GM23248 (cell line): Measurements from ENCODE around the gene CHST10. TPM values are rescaled to one million over a fixed set of nuclear protein-coding genes. Genes with fewer than 3 reads are reported as not detected.
"Not testable (repeated sequence)": the region's sequence is repeated elsewhere in the genome, so short reads cannot be mapped to it uniquely, and the experiment has no call there.

Experiments used
- DNase-seq: peaks from one replicate; pipeline ENCODE4 v3.0.0-alpha.2; 2015
- H2AFZ ChIP-seq: fragments of 200-600 bp; sonication (generic); 2 replicates; pipeline ENCODE4 v1.6.1; 2016; ENCODE audit warnings: antibody characterized with exemption
- H3F3A ChIP-seq: fragments of 200-600 bp; sonication (generic); 2 replicates; pipeline ENCODE4 v1.6.1; 2016; ENCODE audit warnings: mild to moderate bottlenecking, antibody characterized with exemption, mixed run types; ENCODE audit not compliant: insufficient read depth
- H3K27ac ChIP-seq: fragments of 200-600 bp; sonication (generic); 2 replicates; pipeline ENCODE4 v1.5.1; 2016; ENCODE audit warnings: mild to moderate bottlenecking
- H3K27me3 ChIP-seq: fragments of 200-600 bp; sonication (generic); replicated peaks from 2 replicates; pipeline ENCODE4 v1.6.1; 2016; ENCODE audit warnings: mild to moderate bottlenecking; ENCODE audit not compliant: insufficient read depth
- H3K36me3 ChIP-seq: fragments of 200-600 bp; sonication (generic); 2 replicates; pipeline ENCODE4 v1.6.1; 2016; ENCODE audit warnings: low read depth, mild to moderate bottlenecking
- H3K4me1 ChIP-seq: fragments of 200-600 bp; sonication (generic); 2 replicates; pipeline ENCODE4 v1.6.1; 2016; ENCODE audit warnings: mild to moderate bottlenecking; ENCODE audit not compliant: insufficient read depth
- H3K4me2 ChIP-seq: fragments of 200-600 bp; sonication (generic); one replicate; pipeline ENCODE4 v1.6.1; 2016; ENCODE audit warnings: mild to moderate bottlenecking; ENCODE audit not compliant: unreplicated experiment
- H3K4me3 ChIP-seq: fragments of 200-600 bp; sonication (generic); 2 replicates; pipeline ENCODE4 v1.5.1; 2016; ENCODE audit warnings: mild to moderate bottlenecking
- H3K79me2 ChIP-seq: fragments of 200-600 bp; sonication (generic); 2 replicates; pipeline ENCODE4 v1.6.1; 2016; ENCODE audit warnings: mild to moderate bottlenecking; ENCODE audit not compliant: insufficient read depth
- H3K9ac ChIP-seq: fragments of 200-600 bp; sonication (generic); 2 replicates; pipeline ENCODE4 v1.6.1; 2016; ENCODE audit warnings: mild to moderate bottlenecking
- H3K9me2 ChIP-seq: fragments of 200-600 bp; sonication (generic); 2 replicates; pipeline ENCODE4 v1.6.1; 2016; ENCODE audit warnings: mixed run types, mild to moderate bottlenecking, moderate library complexity; ENCODE audit not compliant: insufficient read depth
- H3K9me3 ChIP-seq: fragments of 200-600 bp; sonication (generic); one replicate; pipeline ENCODE4 v1.6.1; 2017; ENCODE audit warnings: low read depth
- H4K20me1 ChIP-seq: fragments of 200-600 bp; sonication (generic); 2 replicates; pipeline ENCODE4 v1.6.0; 2016; ENCODE audit not compliant: insufficient read depth
- EZH2 ChIP-seq: fragments of 200-600 bp; sonication (generic); IDR thresholded peaks from 2 replicates; pipeline ENCODE4 v1.6.1; 2018; ENCODE audit warnings: antibody characterized with exemption, mild to moderate bottlenecking; ENCODE audit not compliant: insufficient read depth, poor library complexity, severe bottlenecking
- EZH2phosphoT487 ChIP-seq: fragments of 200-600 bp; sonication (generic); IDR thresholded peaks from 2 replicates; pipeline ENCODE4 v1.6.1; 2018; ENCODE audit warnings: antibody characterized with exemption, moderate library complexity, mild to moderate bottlenecking, low read depth; ENCODE audit not compliant: insufficient read depth
- WGBS, 2 experiments: methylation state at CpG; one replicate each; pipeline ENCODE4 v1.1.6; 2015 to 2017; ENCODE audit warnings: low lambda C conversion rate in 2 of 2, low coverage in 1 of 2; ENCODE audit errors: missing lambda C conversion rate in 2 of 2; 5-methylcytosine and 5-hydroxymethylcytosine counted together
- in situ Hi-C: fragments of 300-500 bp; cut with MboI; formaldehyde crosslinking; loops from 2 replicates; pipeline ENCODE4 v1.15.0; 2020
- polyA plus RNA-seq: library from polyadenylated mRNA; unstranded; fragments of >200 nt; fragmentation: Nextera tagmentation; extraction: Ambion mirVana; gene quantifications from 2 replicates; pipeline ENCODE4 v1.2.1, GENCODE V29; 2016
- total RNA-seq: library from RNA; depleted of rRNA; stranded (reverse); fragments of >200 nt; shearing (Covaris generic); gene quantifications from 2 replicates; pipeline ENCODE4 v1.2.3, GENCODE V29; 2014; rRNA removed

The CHST10 gene, protein sequence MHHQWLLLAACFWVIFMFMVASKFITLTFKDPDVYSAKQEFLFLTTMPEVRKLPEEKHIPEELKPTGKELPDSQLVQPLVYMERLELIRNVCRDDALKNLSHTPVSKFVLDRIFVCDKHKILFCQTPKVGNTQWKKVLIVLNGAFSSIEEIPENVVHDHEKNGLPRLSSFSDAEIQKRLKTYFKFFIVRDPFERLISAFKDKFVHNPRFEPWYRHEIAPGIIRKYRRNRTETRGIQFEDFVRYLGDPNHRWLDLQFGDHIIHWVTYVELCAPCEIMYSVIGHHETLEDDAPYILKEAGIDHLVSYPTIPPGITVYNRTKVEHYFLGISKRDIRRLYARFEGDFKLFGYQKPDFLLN
- total RNA-seq (6.2 and 12.9 TPM in 2 replicates), polyA plus RNA-seq (4.7 and 5.2 TPM in 2 replicates)

DNA sequence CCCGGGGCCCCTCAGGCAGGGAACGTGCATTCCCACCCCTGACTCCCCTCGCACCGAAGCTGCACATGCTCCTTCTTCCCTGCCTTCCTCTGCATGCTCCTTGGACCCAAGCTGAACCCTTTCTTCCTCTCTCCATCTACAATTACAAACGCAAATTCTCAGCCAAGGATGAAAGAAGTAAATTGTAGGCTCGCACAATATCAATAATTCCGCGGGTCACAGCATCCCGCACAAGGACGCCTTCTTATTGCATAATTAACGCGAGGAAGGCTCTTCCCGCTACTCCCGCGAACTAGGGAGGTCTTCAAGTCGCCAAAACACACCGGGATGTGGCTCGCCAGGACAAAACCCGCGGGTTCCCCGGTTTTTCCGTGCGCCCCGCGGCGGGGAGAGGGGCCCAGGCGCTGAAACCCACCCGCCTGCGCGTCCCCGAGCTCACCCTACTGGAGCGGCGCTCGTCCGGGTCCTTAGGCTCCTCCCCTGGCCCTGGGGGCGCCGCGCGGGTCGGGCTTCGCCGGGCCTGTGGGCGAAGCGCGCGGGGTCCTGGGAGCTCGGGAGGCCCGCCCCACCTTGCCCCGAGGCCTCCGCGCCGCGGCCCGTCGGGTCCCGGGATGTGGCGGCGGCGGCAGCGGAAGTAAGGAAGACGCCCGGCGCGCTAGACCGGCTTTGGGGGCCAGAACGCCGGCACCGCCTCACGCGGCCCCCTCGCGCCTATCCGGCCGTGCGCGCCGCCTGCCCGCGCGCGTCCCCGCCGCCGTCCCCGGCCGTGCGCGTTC, at the start of gene CHST10:
TSS of gene CHST10 (minus strand) at position 734 of the 776 bp plus-strand sequence. CDS start 10,993 bp downstream, outside the sequence.
- H4K20me1 ChIP-seq, result no peaks in the 10 kb centered on the region
- H3K9me2 ChIP-seq, result no peaks in the 10 kb centered on the region
- no peak for TF ChIP-seq EZH2
- no peak for TF ChIP-seq EZH2phosphoT487
- peak within 1 kb of the TSS; percentile 96 for H2AFZ ChIP-seq
- peak within 1 kb of the TSS; percentile 71 for H3K4me2 ChIP-seq
- no peaks in the 10 kb centered on the region for H3K36me3 ChIP-seq
- no peak within 1 kb of the TSS for H3K27ac ChIP-seq
- H3F3A ChIP-seq, result 0 out of 2 replicates have a peak, but pooled peaks cover 6% of the 10 kb centered on the region
- H3K79me2 ChIP-seq, result 0 out of 2 replicates have a peak, but pooled peaks cover 11% of the 10 kb centered on the region
- peaks cover 6% of the 10 kb centered on the region; the same call in 1 of the 2 replicates for H3K4me1 ChIP-seq
- 0 to 1% methylated on average over 54 to 55 of the region's 88 CpGs for WGBS, 2 experiments
- peak; percentile 69 for DNase-seq
- H3K4me3 ChIP-seq, result peak within 1 kb of the TSS; percentile 79
- in situ Hi-C loops, result no loop called here
- no peaks in the 10 kb centered on the region for H3K9me3 ChIP-seq
- H3K27me3 ChIP-seq, result no peaks in the 10 kb centered on the region
- peak within 1 kb of the TSS; percentile 75 for H3K9ac ChIP-seq

DNA sequence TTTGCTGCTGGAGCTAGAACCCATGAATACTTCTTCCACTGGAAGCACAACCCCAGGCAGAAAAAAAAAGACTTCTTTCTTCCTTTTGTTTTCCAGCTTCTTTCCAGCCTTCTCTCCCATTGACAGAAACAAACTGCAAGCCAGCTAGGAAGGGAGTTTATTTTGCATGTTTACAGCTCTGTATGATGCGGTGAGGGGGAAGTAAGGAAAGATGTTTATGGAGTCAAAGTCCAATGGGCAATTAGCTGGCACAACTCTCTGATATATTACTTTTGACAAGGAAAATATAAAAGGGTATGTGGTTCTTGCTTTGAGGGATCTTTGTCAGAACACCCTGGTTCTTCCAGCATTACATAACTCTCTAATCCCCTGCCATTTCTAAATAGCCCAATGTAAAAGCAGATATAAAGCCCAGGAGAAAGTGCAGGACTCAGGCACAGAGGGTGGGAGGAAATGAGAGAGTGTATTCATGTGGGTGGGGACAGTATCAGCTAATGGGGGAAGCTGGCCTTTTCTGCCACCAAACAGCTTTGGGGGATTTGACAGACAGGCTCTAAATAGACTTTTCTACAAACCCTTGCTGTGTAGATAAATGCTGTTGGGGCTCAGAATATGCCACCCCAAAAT, 43.5 kb upstream of the CHST10 start:
- Histone ChIP-seq H3F3A (no peaks in the 10 kb centered on the region), H3K9me3 (no peaks in the 10 kb centered on the region), H3K27ac (no peak overlapping the region), H3K4me1 (no peaks in the 10 kb centered on the region), H3K79me2 (no peaks in the 10 kb centered on the region), H3K36me3 (no peaks in the 10 kb centered on the region), H3K4me3 (no peak overlapping the region), H4K20me1 (no peaks in the 10 kb centered on the region), H3K27me3 (no peaks in the 10 kb centered on the region), H2AFZ (no peak overlapping the region), H3K4me2 (no peak overlapping the region), H3K9me2 (no peaks in the 10 kb centered on the region), H3K9ac (no peak overlapping the region)
- 37 to 39% methylated on average over 1 of the region's 1 CpG for WGBS, 2 experiments
- no peak for DNase-seq
- in situ Hi-C loops, result no loop called here
- TF ChIP-seq EZH2, result no peak
- no peak for TF ChIP-seq EZH2phosphoT487

DNA sequence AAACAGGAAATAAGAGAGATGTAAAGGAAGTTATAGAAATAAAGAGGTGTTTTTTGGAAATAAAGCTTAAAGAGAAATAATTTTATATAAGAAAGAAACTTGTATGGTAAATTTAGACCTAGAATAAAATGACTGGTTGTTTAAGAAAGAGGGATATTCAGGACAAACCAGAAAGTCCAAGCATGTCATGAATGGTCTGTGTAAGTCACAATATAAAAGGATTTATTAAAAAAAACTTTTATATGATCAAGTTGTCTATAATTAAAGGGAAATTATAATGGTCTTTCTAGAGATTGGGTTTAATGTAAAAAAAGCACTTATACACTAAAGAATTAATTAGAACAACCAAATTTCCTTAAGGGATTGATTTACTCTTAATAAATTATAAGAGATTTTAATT, 38.9 kb upstream of the CHST10 start:
- H3K9me2 ChIP-seq, H3K27ac ChIP-seq, in situ Hi-C loops, H3F3A ChIP-seq, H2AFZ ChIP-seq, H4K20me1 ChIP-seq, DNase-seq, H3K4me2 ChIP-seq, H3K4me3 ChIP-seq, H3K9me3 ChIP-seq, H3K4me1 ChIP-seq, H3K9ac ChIP-seq, H3K79me2 ChIP-seq, H3K27me3 ChIP-seq, H3K36me3 ChIP-seq: not testable (repeated sequence)

DNA sequence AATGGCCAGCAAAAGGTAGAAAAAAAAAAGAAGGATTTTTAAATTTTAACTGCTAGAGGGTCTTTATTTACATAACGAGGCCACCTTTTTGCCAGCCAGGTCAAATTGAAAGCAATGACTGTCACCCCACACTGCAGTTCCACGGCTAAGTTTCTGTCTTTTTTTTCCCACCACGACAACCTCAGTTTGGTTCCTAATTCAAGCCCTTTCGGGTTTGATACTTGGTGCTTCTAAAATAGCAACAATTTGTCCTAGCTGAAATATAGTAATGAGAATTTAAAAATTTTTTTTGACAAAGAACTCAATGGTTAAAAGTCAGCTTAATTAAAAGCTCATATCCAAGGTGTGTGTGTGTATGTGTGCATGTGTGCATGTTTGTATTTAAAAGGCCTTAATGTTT, 36.4 kb upstream of the CHST10 start:
- Histone ChIP-seq H3K4me3 (no peak overlapping the region), H3K9ac (no peak overlapping the region), H3K4me2 (no peak overlapping the region), H4K20me1 (no peaks in the 10 kb centered on the region), H3K9me2 (no peaks in the 10 kb centered on the region), H3K27me3 (no peaks in the 10 kb centered on the region), H2AFZ (no peak overlapping the region), H3K9me3 (no peaks in the 10 kb centered on the region), H3K36me3 (no peaks in the 10 kb centered on the region), H3K27ac (no peak overlapping the region), H3K4me1 (no peaks in the 10 kb centered on the region), H3F3A (no peaks in the 10 kb centered on the region), H3K79me2 (no peaks in the 10 kb centered on the region)
- in situ Hi-C loops, result no loop called here
- 13 to 19% methylated on average over 4 of the region's 4 CpGs for WGBS, 2 experiments
- TF ChIP-seq EZH2phosphoT487 (no peak), EZH2 (no peak)
- DNase-seq, result no peak
